ENCODE results near the gene GSTO2. TPM values are rescaled to one million over a fixed set of nuclear protein-coding genes. Genes with fewer than 3 reads are reported as not detected.

The GSTO2 gene
- total RNA-seq, 1 donor: 2.2 TPM

- Histone ChIP-seq H3K4me3 (ENCODE audit: insufficient read depth, low read length) (peak overlapping the region; percentile 82), H3K27me3 (ENCODE audit: insufficient read depth, low read length) (no peaks in the 10 kb centered on the region), H3K36me3 (ENCODE audit: insufficient read depth, low read length) (peaks cover 57% of the 10 kb centered on the region), H3K4me2 (ENCODE audit: insufficient read depth, low read length) (peak overlapping the region; percentile 94), H4K20me1 (ENCODE audit: insufficient read depth, low read length) (peaks cover 10% of the 10 kb centered on the region), H3K4me1 (ENCODE audit: insufficient read depth, low read length) (peaks cover 15% of the 10 kb centered on the region), H3K9me3 (ENCODE audit: low read depth, low read length) (no peaks in the 10 kb centered on the region), H3K27ac (ENCODE audit: low read depth, low read length) (peak overlapping the region; percentile 84), H2AFZ (ENCODE audit: low read length) (peak overlapping the region; percentile 56), H3K79me2 (ENCODE audit: insufficient read depth, low read length) (peaks cover 25% of the 10 kb centered on the region)
- no peak for DNase-seq (ENCODE audit: insufficient read length, low spot score, missing footprints)
- TF ChIP-seq CTCF (IDR thresholded peaks at IDR 0.05; ENCODE audit: extremely low read depth, low read depth, low read length): no peak
These were observed 1.1 kb upstream of the GSTO2 start for GRCh38 chr10:104267721-104268404.

GRCh38 chr10:104268405-104268712 lies 625 bp upstream of the GSTO2 start:
- Histone ChIP-seq H2AFZ (ENCODE audit: low read length) (peak overlapping the region; percentile 56), H3K4me2 (ENCODE audit: insufficient read depth, low read length) (peak overlapping the region; percentile 94), H3K9me3 (ENCODE audit: low read depth, low read length) (no peaks in the 10 kb centered on the region), H3K36me3 (ENCODE audit: insufficient read depth, low read length) (peaks cover 52% of the 10 kb centered on the region), H3K27ac (ENCODE audit: low read depth, low read length) (peak overlapping the region; percentile 84), H3K4me1 (ENCODE audit: insufficient read depth, low read length) (peaks cover 19% of the 10 kb centered on the region), H3K4me3 (ENCODE audit: insufficient read depth, low read length) (peak overlapping the region; percentile 82), H3K27me3 (ENCODE audit: insufficient read depth, low read length) (no peaks in the 10 kb centered on the region), H4K20me1 (ENCODE audit: insufficient read depth, low read length) (peaks cover 10% of the 10 kb centered on the region), H3K79me2 (ENCODE audit: insufficient read depth, low read length) (peaks cover 20% of the 10 kb centered on the region)
- TF ChIP-seq CTCF (IDR thresholded peaks at IDR 0.05; ENCODE audit: extremely low read depth, low read depth, low read length): no peak
- no peak for DNase-seq (ENCODE audit: insufficient read length, low spot score, missing footprints)

GRCh38 chr10:104273286-104273685 lies 4.3 kb downstream of the GSTO2 start:
- peak; percentile 76 for DNase-seq (ENCODE audit: insufficient read length, low spot score, missing footprints)
- Histone ChIP-seq H3K79me2 (ENCODE audit: insufficient read depth, low read length) (no peaks in the 10 kb centered on the region), H3K27me3 (ENCODE audit: insufficient read depth, low read length) (no peaks in the 10 kb centered on the region), H3K4me2 (ENCODE audit: insufficient read depth, low read length) (peak overlapping the region; percentile 19), H3K27ac (ENCODE audit: low read depth, low read length) (peak overlapping the region; percentile 66), H2AFZ (ENCODE audit: low read length) (no peak overlapping the region), H4K20me1 (ENCODE audit: insufficient read depth, low read length) (no peaks in the 10 kb centered on the region), H3K4me3 (ENCODE audit: insufficient read depth, low read length) (no peak overlapping the region), H3K4me1 (ENCODE audit: insufficient read depth, low read length) (peaks cover 34% of the 10 kb centered on the region), H3K9me3 (ENCODE audit: low read depth, low read length) (no peaks in the 10 kb centered on the region), H3K36me3 (ENCODE audit: insufficient read depth, low read length) (peaks cover 3% of the 10 kb centered on the region)
- no peak for TF ChIP-seq CTCF (IDR thresholded peaks at IDR 0.05; ENCODE audit: extremely low read depth, low read depth, low read length)

- Histone ChIP-seq H3K4me1 (ENCODE audit: insufficient read depth, low read length) (peaks cover 32% of the 10 kb centered on the region), H3K4me2 (ENCODE audit: insufficient read depth, low read length) (peak overlapping the region; percentile 86), H3K36me3 (ENCODE audit: insufficient read depth, low read length) (no peaks in the 10 kb centered on the region), H3K27me3 (ENCODE audit: insufficient read depth, low read length) (no peaks in the 10 kb centered on the region), H3K4me3 (ENCODE audit: insufficient read depth, low read length) (no peak overlapping the region), H3K9me3 (ENCODE audit: low read depth, low read length) (no peaks in the 10 kb centered on the region), H3K27ac (ENCODE audit: low read depth, low read length) (peak overlapping the region; percentile 66), H3K79me2 (ENCODE audit: insufficient read depth, low read length) (no peaks in the 10 kb centered on the region), H4K20me1 (ENCODE audit: insufficient read depth, low read length) (no peaks in the 10 kb centered on the region), H2AFZ (ENCODE audit: low read length) (peak overlapping the region; percentile 93)
- peak; percentile 58 for DNase-seq (ENCODE audit: insufficient read length, low spot score, missing footprints)
- TF ChIP-seq CTCF (IDR thresholded peaks at IDR 0.05; ENCODE audit: extremely low read depth, low read depth, low read length): no peak
These were observed 5.1 kb downstream of the GSTO2 start for GRCh38 chr10:104273899-104274575.

All from osteoblast (primary cell).